DOHH2 (cell line): Measurements from ENCODE around the gene TAB3.

Experiments
- CTCF ChIP-seq: fragments of 200-600 bp; sonication (generic); IDR thresholded peaks from one replicate; pipeline ENCODE4 v1.5.1; 2014; ENCODE audit warnings: antibody characterized with exemption, mild to moderate bottlenecking, low read depth, low read length; ENCODE audit not compliant: poor library complexity, severe bottlenecking
- EZH2phosphoT487 ChIP-seq: fragments of 200-600 bp; sonication (generic); IDR thresholded peaks from 2 replicates; pipeline ENCODE4 v1.6.1; 2017; ENCODE audit warnings: borderline replicate concordance, mild to moderate bottlenecking, antibody characterized with exemption, low read length, moderate library complexity, mixed read lengths

DNA sequence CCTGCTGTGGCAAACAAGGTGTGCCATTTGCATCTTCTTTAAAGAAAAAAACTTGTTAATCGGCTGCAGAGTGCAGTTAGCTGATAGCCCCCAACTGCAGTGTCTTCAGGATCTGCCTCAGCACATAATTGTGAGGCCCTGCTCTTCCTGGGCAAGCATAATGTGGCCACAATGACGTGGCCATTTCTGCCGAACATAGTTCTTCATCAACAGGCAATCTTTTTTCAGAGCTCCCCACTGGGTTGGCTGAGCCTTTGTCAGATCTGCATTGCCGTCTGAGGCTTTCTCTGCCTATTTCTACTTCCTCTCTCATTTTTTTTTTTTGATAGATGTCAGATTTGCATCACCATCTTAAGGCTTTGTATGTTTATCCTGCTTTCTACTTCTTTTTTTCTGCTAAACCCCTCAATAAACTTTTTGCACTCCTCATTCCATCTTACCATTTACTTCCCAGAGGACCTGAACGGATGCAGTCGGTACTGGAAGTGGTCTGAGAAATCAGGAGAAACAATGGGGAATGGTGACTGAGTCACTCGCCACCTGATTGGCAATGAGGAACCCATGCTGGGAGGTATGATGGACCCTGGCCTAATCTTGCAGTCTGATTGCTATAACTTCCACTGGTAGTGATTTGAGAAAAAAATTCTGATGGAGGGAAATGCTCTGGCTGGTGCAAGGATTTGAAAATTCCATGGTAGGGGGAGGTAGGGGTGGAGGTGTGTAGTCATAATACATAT lies 21.2 kb upstream of the TAB3 start:
- TF ChIP-seq CTCF (no peak), EZH2phosphoT487 (no peak)
